Fibroblast of pulmonary artery (primary cell): Measurements from ENCODE around the gene IGF1R.
A peak's percentile ranks its signal among the peaks of the same experiment; 100 is the strongest.

Experiments
- DNase-seq: peaks from one replicate; pipeline ENCODE4 v3.0.0-alpha.2; 2010; ENCODE audit warnings: low read depth
- H3K4me3 ChIP-seq: replicated peaks from 2 replicates; pipeline ENCODE4 v1.5.1; 2011; ENCODE audit warnings: low read depth, mild to moderate bottlenecking, control low read depth, low read length, moderate library complexity
- CTCF ChIP-seq: IDR thresholded peaks from 2 replicates; pipeline ENCODE4 v1.5.1; 2011; ENCODE audit warnings: mild to moderate bottlenecking, control low read depth, low read length, inconsistent platforms; ENCODE audit errors: missing control alignments

The IGF1R gene

GRCh38 chr15:98865397-98866339 lies 217.3 kb downstream of the IGF1R start:
- TF ChIP-seq CTCF: no peak
- peak overlapping the region; percentile 72 for H3K4me3 ChIP-seq
- DNase-seq: peak; percentile 79

GRCh38 chr15:98866511-98866910 lies 218.2 kb downstream of the IGF1R start:
- TF ChIP-seq CTCF: no peak
- H3K4me3 ChIP-seq: peak overlapping the region; percentile 72
- peak; percentile 75 for DNase-seq

GRCh38 chr15:98868564-98868963 lies 220.2 kb downstream of the IGF1R start:
- TF ChIP-seq CTCF: no peak
- no peak overlapping the region for H3K4me3 ChIP-seq
- no peak for DNase-seq

DNA sequence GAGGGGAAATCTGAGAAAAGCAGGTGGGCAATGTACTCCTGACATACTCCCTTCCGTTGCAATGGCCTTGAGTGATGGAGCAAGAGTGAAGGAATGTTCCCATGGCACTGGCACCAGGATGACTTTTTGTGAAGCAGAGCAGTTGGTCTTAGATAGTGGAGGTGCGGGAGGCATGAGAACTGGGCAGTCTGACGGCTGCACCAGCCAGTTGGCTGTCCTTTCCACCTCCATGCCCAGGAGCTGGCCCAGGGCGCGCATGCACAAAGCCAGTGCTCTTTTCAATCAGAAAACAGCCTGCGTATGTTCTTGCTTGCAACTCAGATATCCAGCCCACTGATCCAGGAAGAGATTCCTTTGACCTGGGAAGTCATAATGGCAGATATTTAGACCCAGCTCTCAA lies 222.4 kb downstream of the IGF1R start:
- DNase-seq: no peak
- TF ChIP-seq CTCF: no peak
- no peak overlapping the region for H3K4me3 ChIP-seq

DNA sequence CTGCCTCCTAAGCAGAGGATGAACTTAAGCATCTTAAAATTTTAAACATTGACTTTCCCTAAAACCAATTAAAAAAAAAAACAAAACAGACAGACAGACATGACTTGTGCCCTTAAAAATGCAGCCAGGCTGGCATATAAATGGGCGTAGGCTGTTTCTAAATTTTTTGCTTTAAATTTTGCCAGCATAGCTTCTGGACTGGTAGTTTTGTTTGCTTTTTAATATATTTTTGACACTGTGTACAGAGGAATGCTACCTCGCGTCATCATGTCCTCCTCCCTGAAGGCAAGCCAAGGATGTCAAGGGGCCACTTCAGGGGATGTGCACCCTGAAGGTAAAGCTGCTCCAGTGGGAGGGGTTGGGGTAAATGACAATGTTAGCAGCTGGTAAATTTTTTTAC lies 224.4 kb downstream of the IGF1R start:
- no peak overlapping the region for H3K4me3 ChIP-seq
- no peak for TF ChIP-seq CTCF
- DNase-seq: no peak

- no peak overlapping the region for H3K4me3 ChIP-seq
Observed at GRCh38 chr15:98873441-98874218, 225.3 kb downstream of the IGF1R start.

More at GRCh38 chr15:98873441-98874218, 225.3 kb downstream of the IGF1R start:
- DNase-seq: peak; percentile 53
- TF ChIP-seq CTCF: no peak
